GM21528 (cell line): ENCODE measurements around the gene DDX20.

Experiments
- ATAC-seq: cut with Tn5 transposase; IDR thresholded peaks from one replicate; pipeline ENCODE4 v1.9.1; 2021; ENCODE audit warnings: mild to moderate bottlenecking, moderate library complexity; ENCODE audit not compliant: unreplicated experiment, low FRiP score

DDX20 gene

GRCh38 chr1:111747282-111747734 lies 8.4 kb upstream of the DDX20 start:
- no peak for ATAC-seq

- no peak for ATAC-seq
Observed at GRCh38 chr1:111747947-111748346, 7.8 kb upstream of the DDX20 start.

GRCh38 chr1:111749628-111750027 lies 6.1 kb upstream of the DDX20 start:
- ATAC-seq: no peak

- no peak for ATAC-seq
Observed at GRCh38 chr1:111750856-111751255, 4.8 kb upstream of the DDX20 start.

GRCh38 chr1:111751906-111752575 lies 3.7 kb upstream of the DDX20 start:
- no peak for ATAC-seq

- ATAC-seq: peak; percentile 20
Observed at GRCh38 chr1:111754984-111755330, 744 bp upstream of the DDX20 start.

GRCh38 chr1:111756124-111756513 lies 418 bp downstream of the DDX20 start:
- peak; percentile 5 for ATAC-seq

GRCh38 chr1:111758373-111758772 lies 2.7 kb downstream of the DDX20 start:
- ATAC-seq: no peak

- no peak for ATAC-seq
Observed at GRCh38 chr1:111761717-111762116, 6.0 kb downstream of the DDX20 start.

GRCh38 chr1:111762332-111762731 lies 6.6 kb downstream of the DDX20 start:
- ATAC-seq: no peak

- ATAC-seq: no peak
Observed at GRCh38 chr1:111768023-111768422, 12.3 kb downstream of the DDX20 start.

GRCh38 chr1:111768625-111769024 lies 12.9 kb downstream of the DDX20 start:
- ATAC-seq: no peak

GRCh38 chr1:111769517-111770146 lies 13.9 kb downstream of the DDX20 start:
- ATAC-seq: no peak

GRCh38 chr1:111770916-111771315 lies 15.2 kb downstream of the DDX20 start:
- no peak for ATAC-seq

GRCh38 chr1:111775966-111776365 lies 20.3 kb downstream of the DDX20 start:
- ATAC-seq: no peak

GRCh38 chr1:111776391-111776790 lies 20.7 kb downstream of the DDX20 start:
- no peak for ATAC-seq

- no peak for ATAC-seq
Observed at GRCh38 chr1:111776861-111777260, 21.2 kb downstream of the DDX20 start.

GRCh38 chr1:111777301-111777700 lies 21.6 kb downstream of the DDX20 start:
- no peak for ATAC-seq

GRCh38 chr1:111778066-111778465 lies 22.4 kb downstream of the DDX20 start:
- no peak for ATAC-seq

GRCh38 chr1:111778541-111779051 lies 22.9 kb downstream of the DDX20 start:
- no peak for ATAC-seq

GRCh38 chr1:111779546-111779945 lies 23.8 kb downstream of the DDX20 start:
- no peak for ATAC-seq

GRCh38 chr1:111784273-111784901 lies 28.7 kb downstream of the DDX20 start:
- ATAC-seq: no peak
